NCI-H2227 treated with DMSO at 0.1 percent for 48 hours (cell line): ENCODE results near the gene DUSP2.
"Not testable (repeated sequence)": the region's sequence is repeated elsewhere in the genome, so short reads cannot be mapped to it uniquely, and the experiment has no call there.

Experiments
- DNase-seq: peaks from one replicate; lab custom pipeline; 2025; lab: John Stamatoyannopoulos, UW

DUSP2 gene

DNA sequence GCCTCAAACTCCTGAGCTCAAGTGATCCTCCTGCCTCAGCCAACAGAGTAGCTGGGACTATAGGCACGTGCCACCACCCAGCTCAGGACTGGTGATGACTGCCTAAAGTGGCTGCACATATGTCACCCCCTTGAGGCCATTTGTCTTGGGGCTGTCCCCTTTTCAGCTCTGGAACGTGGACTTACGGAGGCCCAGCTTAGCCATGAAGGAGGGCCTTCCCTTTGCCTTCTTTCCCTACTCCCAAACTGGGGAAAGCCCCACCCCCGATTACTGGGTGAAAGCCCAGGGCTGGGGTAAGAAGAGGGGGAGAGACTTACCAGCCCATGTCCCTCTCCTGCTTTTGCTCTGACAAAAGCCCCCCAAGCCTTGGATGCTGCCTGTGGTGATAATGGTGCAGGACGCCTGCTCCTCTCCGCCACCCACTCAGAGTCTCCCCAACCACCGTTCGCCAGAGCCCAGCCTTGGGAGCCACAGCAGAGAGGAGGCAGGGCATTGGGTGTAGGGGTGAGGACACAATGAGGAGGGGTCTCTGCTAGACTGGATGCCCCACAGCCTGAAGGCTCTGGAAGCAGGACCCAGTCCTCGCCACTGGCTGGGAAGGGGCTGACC, 2.5 kb upstream of the DUSP2 start:
- DNase-seq: no peak

DNA sequence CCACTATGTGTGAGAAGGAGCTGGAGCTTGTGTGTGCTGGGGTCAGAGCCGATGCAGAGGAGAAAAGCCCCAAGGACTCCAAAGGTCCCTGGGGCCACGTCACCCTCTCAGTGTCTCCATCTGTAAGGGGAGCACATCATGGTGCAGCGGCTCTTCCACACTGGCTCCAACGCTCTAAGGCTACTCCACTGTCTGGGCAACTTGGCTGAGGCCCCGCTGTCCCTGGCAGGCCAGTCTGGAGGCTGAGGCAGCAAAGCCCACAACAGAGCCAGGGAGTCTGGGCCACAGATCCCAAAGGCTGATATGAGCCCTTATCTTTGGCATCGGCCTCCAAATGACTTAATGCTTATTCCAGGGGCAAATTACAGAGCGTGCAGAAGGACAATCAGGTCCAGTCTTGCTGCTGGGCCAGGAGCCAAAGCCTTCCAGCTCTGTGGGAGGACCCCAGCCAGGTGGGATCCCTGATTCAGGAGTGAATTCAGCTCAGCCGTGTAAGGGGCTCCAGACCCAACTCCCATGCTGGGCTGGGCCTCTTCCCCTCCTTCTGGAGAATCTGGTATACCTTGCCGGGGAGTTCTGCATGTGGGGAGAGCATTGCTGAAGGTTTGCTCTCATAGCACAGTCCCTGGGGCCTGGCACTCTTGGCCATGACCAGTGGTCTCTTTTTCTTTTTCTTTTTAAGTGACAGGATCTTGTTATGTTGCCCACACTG, 1.8 kb upstream of the DUSP2 start:
- no peak for DNase-seq

DNA sequence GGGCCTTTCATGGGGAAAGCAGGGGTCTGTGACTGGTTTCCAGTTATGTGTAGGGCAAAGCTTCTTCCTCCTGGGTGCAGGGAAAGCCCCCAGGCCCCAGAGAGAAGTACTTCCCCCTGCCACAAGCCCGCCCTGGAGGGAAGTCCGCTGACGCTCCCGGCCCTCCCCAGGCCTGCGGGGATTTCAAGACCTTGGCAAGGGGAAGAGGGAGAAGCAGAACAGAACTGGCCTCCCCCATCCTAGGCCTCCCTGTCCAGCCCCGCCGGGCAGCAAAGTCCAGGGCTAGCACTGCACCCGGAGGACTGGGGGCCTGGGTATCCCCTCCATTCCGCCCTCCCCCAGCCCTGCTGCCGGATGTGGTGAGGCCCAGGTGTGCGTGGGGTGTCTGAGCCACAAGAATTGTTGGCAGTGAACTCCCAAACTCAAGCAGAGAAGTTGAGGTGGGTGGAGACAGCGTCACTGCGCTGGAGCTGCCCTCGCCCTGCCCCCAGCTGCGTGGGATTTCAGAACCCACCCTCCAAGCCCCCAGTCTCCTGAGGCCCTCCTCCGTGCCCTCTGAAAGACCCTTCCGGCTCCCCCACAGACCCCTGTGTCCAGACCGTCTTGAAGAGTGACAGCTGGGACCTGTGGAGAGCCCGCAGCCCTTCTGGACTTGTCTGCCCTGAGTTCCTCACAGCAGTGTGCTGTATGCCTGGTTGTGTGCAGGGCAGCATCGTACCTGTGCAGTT, 1.1 kb upstream of the DUSP2 start:
- no peak for DNase-seq

DNA sequence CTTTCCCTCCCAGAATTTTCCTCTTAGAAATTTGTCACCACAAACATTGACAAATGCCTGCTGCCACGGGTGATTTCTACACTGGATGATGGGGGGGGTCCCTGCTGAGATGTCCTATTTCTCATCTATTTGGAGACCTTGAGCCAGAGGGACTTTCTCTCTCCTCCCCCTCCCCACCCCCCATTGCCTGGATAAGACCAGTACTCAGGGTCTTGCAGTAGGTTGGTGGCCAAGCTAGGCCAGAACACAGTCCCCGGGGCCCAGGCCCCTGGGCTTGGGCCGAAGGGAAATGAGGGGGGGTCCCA, 560 bp upstream of the DUSP2 start:
- DNase-seq: no peak

DNA sequence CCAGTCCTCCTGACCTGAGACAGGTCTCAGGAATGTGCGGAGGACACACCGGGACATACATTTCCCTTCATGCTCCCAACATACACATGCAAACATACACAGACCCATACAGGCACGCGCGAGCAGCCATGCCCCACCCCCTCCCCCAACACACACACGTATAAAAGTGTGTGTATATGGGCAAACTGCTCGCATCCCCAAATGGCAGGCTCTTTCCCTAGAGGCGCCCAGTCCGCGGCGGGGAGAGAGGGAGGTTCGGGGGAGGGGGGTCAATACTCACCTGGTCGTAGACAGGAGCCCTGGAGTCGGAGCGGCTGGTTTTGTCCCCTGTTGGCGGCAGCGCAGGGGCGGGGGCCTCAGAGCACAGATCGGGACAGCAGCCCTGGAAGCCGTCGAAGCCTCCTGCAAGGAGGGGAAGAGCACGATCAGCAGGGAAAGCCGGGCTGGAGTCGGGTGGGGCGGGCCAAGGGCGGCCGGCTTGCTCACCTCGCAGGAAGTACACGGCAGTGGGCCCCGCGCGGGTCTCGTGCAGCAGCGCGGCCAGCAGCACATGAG, 682 bp downstream of the DUSP2 start:
- DNase-seq: no peak

DNA sequence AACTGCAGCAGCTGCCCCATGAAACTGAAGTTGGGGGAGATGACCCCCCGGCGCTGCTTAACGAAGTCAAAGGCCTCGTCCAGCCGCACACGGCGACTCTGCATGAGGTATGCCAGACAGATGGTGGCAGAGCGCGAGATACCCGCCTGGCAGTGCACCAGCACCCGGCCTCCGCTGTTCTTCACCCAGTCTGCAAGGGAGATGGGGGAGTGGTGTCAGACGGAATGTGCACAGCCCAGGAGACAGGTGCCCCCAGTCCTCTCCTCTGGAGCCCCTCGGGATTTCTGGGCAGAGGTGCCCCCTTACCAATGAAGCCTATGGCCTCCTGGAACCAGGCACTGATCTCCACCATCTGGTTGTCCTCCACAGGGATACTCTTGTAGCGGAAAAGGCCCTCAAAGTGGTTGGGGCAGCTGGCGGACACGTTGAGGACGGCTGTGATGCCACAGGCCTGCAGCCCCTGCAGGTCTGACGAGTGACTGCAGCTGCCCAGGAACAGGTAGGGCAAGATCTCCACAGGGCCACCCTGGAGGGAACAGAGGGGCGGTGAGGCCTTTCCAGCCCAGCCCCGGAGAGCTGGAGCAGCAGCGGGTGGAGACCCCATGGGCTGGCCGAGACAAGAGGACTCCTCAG, 1.3 kb downstream of the DUSP2 start:
- DNase-seq: no peak

DNA sequence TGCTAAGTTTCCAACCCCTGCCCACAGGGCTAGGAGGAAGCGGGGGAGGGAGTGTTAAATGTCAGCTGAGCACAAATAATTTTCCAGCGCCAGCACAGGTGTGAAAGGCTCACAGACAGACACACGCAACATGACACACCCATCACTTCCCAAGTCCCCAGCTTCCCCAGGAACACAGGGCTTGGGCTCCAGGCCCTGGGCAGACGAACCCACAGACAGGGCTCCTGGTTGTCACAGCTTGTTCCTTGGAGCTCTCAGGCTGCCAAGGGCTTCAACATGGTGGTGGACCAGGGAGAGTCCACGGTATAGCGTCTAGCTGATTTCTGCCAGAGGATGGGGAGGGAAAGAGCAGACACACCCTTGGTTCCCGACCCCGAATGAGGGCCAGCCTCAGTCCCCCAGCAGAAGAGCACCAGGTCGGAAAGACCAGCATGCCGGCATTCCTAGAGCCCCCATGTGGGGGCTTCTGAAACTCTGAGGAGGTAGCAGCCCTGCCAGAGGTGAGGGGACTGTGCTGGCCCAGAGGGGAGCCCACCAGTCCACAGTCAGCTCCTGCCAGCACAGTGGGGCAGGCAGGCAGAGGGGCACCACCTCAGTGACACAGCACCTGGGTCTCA, 1.9 kb downstream of the DUSP2 start:
- no peak for DNase-seq

DNA sequence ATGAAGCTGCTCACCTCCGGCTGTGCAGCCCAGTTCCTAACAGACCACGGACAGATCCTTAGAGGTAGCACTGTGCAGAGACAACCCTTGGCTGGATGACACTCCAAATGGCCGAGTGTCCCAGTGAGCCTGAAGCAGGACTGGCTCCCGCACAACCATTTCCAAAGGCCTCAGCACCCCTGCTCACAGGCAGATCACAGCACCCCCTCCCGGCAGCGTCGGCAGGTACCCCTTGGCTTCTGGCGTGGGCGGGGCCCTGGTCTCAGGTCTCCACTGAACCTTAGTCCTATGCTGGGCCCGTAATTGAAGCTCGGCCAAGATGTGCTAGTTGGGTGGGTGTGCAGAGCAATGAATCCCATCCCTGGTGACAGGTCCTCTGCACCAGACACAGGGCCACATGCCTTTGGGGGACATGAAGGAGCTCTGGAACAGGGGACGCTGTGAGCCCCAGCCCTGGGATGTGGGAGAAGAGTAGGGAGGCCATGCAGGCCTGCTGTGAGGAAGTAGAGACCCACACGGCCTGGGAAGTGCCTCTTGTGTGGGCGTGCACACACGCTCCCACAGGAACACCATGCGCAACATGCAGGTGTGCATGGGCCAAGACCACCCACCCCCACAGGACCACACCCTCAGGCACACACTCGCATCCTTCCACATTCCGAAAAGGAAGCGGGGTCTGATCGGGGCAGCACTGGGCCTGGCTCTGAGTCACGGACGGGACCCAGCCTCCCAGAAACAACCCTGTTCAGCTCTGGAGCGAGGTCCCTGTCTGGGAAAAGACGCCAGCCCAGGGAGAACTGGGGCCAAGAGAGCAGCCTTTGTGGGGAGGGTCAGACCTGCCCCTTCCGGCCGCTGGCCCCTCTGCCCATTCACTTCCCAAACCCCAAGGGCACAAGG, 2.8 kb downstream of the DUSP2 start:
- DNase-seq: no peak

DNA sequence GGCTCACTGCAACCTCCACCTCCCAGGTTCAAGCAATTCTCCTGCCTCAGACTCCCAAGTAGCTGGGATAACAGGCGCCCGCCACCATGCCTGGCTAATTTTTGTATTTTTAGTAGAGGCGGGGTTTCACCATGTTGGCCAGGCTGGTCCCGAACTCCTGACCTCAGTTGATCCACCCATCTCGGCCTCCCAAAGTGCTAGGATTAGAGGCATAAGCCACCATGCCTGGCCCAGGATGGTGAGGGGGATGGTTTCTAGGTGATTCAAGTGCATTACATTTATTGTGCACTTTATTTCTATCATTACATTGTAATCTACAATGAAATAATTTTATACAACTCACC, 3.6 kb downstream of the DUSP2 start:
- not testable (repeated sequence) for DNase-seq

DNA sequence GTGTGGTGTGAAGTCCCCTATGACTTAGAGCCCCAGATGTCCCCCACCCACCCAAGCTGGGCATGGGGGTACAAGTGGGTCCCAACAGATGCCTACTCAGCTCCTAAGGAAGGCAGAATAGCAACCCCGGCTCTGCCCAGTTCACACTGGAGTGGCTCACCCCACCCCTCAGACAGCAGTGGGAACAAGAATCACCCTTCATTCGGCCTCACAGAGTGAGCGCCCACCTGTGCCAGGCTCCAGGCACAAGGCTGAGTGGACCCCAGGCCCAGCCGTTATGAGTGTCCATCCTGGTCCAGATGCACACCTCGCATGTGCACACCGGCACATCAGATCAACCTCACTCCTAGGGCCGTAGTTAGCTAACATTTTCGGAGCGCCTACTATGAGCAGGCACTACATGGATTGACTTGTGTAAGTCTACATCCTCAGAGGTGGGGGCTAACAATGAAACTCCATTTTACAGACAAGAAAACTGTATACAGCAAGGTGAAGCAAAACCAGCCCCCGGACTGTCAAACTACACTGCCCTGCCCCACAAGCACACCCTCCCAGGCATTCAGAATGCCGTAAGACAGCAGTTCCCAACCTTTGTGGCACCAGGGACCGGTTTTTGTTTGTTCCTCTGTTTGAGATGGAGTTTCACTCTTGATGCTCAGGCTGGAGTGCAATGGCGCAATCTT, 4.2 kb downstream of the DUSP2 start:
- DNase-seq: no peak

DNA sequence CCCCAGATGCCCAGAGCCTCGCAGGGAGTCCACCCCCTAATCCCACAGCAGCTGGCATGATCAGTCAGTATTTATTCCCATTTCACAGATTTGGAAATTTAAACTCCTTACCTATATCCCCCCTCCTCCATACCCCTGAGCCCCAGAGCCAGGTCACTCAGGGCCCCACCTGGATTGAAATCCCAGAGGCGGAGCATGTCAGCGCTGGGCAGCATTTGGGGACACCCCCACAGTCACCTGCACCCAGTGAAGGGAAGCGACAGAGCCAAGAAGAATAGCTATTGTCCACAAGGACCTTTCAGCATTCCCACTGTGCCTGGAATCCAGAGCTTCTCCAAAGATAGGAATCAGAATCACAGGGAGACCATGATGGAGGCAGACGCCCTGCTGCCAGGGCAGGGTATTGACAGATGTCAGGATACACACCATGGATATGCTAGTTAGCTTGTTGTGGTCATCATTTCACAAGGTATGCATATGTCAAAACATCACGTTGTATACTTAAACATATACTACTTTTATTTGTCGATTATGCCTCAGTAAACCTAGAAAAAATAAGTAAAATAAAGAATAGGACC, 6.0 kb downstream of the DUSP2 start:
- no peak for DNase-seq

DNA sequence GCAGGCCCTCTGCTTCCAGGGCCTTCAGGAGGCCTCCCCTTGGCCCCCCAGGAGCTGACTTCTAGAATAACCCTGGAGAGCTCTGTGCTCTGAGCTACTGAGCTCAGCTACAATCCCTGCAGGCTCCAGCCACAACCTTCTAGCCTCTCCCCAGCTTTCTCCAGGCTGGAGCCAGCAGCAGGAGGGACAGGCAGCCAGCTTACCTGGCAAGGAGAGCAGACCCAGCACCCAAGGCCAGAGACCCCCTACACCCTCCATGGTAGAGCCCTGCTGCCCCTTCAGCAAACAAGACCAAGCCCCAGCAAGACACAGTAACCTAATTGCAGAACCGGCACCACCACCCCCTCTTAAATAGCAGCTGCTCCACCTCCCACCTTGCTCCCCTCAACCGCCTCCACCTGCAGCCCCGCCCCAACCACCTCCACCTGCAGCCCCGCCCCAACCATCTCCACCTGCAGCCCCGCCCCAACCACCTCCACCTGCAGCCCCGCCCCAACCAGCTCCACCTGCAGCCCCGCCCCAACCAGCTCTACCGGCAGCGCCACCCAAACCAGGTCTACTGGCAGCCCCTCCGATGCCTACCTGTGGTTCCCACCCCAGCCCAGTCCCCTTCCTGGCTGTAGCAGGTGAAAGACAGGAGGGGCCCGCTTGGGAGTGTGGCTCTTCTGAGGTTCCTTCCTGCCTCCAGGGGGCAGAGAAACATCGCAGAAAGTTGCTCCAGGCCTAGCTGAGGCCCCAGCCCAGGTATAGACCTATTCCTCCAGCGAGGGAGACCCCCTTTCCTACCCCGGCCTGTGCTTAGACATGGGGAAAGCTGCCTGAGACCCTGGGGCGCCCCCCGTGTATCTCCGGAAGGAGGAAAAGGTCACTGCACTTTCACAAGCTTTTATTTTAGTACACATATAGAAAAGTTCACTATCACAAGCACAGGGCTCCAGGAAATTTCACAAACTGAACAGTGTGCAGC, 6.8 kb downstream of the DUSP2 start, which contains the start of gene ASTL:
Gene ASTL, minus strand, starts transcription at position 324 of the 967 bp plus-strand sequence. Its CDS starts 66 bp downstream, at position 258.
- no peak for DNase-seq

DNA sequence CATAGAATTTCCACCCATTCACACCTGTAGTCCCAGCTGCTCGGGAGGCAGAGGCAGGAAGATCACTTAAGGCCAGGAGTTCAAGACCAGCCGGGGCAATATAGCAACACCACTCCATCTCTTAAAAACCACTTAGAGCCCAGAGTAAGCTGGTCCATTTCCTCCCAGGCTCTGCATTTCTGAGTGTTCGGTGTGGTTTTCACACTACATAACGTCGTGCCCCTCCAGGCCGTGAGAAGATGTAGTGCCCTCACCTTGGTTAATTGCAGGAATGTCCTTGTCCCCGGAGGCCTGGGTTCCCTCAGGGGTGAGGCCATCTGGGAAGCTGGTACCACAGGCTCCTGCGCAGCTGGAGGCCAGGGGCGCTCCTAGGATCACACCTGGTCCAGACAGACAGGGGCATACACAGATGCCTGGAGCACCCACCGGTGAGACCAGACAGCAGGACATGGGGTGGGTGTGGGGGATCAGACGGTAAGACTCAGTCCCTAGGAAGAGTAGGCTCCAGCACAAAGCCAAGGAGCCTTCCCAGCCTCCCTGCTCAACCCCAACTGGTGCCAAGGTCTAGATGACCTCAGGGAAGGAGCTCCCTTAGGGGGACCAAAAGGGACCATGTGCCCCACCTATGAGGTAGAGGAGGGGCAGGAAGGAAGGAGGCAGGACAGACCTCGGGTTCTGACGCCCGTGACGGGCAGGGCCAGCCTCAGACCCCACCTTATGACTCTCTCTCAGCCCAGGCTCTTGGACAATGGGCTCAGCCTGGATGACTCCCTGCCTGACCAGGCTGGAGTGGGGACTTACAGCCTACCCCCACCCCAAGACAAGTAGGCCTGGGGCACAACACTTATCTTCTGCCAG, 7.7 kb downstream of the DUSP2 start:
- DNase-seq: no peak

DNA sequence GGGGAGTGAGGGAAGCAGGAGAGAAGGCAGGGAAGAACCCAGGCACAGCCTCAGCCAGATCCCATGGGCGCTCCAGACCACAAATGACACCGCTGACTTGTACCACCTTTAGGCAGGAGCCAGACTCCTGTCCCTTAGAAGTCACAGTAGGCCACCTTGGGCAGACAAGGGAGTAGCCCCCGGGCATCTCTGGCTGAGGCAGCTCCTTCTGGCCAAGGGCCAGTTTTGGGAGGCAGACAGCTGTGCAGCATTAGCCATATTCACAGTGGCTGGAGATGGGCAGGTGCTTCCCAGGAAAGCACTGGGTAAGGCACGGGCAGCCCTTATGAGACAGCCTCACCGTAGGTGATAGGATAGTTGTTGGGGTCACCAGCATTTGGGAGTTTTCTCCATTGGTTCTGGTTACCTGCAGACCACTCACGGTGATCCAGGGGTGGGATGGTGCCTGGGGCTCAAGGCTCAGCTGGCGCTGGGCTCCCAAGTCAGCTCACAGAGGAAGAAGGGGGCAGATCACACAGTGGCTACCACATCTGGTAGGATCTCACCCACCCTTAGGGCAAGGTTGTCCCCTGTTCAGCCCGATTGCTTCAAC, 9.0 kb downstream of the DUSP2 start:
- DNase-seq: no peak

DNA sequence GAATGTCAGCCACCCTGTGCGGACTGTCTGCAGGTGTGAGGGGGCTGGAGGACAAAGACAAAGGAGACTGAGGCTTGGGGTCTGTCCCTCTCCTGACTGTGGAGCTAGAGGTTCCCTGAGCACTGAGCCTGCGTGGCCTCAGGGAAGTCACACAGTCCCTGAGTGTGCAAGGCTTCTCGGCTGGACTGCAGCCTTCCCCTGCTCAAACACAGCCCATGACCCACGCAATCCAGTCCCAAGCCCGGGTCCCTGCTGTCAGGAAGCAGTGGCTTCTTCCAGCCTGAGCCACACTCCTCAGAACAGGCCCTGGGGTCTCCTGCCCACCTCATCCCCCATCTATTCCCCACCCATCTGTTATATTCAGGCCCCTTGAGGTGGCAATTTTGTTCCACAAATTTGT, 9.6 kb downstream of the DUSP2 start:
- DNase-seq: no peak

DNA sequence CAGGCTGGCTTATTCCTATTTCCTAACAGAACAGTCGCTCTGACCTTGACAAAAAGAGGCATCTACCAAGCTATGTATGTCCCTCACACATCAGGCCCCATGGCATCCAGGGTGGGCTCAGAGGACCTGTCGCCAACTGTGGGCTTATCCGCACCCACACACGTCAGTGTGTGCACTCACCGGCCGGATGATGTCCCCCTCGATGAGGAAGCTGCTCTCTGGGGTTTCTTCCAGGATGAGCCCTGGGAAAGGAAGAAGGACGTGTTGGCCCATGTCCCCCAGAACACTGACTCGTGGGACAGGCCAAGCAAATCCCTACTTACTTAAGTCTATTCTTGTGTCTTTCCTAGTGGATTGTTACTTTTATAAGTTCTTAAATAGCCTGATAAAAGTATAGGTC, 10.1 kb downstream of the DUSP2 start:
- no peak for DNase-seq

DNA sequence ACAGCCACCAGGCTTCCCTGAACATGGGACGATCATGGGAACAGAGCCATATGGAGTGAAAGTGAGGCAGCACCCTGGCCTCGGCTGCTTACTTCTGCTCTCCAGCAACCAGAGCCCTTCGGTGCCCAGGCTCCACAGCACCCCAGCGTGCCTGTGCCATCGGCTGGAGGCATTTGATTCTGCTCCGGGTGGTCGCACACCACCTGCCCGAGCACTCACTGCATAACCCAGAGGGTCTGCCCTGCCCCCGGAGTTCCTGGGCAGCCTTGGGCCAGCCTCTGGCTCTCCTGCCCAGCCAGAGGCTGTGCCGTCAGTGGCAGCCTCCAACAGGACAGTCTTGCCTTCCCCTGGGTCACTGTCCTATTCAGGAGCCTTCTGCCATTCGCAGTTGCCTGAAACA, 10.8 kb downstream of the DUSP2 start:
- DNase-seq: no peak
